NB4 (cell line): ENCODE data around the gene UPP2.
A peak's percentile ranks its signal among the peaks of the same experiment; 100 is the strongest.

Experiments used
- DNase-seq: peaks from one replicate; pipeline ENCODE4 v3.0.0; 2010; ENCODE audit warnings: low read depth
- H3K4me3 ChIP-seq: one replicate; pipeline ENCODE4 v1.5.1; 2011; ENCODE audit warnings: mild to moderate bottlenecking, low read depth, low read length, moderate library complexity
- MYC ChIP-seq: IDR thresholded peaks from 2 replicates; pipeline ENCODE4 v1.6.1; 2011; ENCODE audit warnings: low read depth, low read length
- POLR2A ChIP-seq: IDR thresholded peaks from 2 replicates; pipeline ENCODE4 v1.6.1; 2011; ENCODE audit warnings: mild to moderate bottlenecking; ENCODE audit not compliant: insufficient read length; ENCODE audit errors: extremely low read depth
- TF ChIP-seq, protein P1 (sequence below): IDR thresholded peaks from one replicate; pipeline ENCODE4 v1.5.1; 2012; ENCODE audit warnings: low read depth, low read length
- TF ChIP-seq, protein P2 (sequence below): IDR thresholded peaks from 2 replicates; pipeline ENCODE4 v1.6.1; 2011; ENCODE audit warnings: low read depth, low read length

Gene UPP2

DNA sequence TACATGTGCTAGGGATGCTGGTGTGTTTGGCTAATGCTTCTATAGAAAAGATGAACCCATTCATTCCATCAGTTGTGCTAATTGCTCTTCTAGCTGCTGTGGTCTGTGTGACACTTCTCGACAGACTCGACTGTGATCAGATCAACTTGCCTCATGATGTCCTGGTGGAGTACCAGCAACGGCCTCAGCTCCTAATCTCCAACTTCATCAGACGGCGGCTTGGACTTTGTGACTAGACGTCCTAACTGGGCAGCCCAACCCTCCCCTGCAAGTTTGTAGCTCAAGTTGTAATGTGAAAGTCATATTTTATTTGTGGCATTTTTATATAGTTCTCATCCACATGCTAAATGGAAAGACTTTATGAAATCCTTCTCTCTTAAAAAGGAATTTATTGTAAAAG is 33.0 kb downstream of the UPP2 start:
- DNase-seq: no peak
- H3K4me3 ChIP-seq: no peak overlapping the region
- TF ChIP-seq, protein P1, sequence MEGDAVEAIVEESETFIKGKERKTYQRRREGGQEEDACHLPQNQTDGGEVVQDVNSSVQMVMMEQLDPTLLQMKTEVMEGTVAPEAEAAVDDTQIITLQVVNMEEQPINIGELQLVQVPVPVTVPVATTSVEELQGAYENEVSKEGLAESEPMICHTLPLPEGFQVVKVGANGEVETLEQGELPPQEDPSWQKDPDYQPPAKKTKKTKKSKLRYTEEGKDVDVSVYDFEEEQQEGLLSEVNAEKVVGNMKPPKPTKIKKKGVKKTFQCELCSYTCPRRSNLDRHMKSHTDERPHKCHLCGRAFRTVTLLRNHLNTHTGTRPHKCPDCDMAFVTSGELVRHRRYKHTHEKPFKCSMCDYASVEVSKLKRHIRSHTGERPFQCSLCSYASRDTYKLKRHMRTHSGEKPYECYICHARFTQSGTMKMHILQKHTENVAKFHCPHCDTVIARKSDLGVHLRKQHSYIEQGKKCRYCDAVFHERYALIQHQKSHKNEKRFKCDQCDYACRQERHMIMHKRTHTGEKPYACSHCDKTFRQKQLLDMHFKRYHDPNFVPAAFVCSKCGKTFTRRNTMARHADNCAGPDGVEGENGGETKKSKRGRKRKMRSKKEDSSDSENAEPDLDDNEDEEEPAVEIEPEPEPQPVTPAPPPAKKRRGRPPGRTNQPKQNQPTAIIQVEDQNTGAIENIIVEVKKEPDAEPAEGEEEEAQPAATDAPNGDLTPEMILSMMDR: no peak
- TF ChIP-seq POLR2A: no peak
- TF ChIP-seq, protein P2, sequence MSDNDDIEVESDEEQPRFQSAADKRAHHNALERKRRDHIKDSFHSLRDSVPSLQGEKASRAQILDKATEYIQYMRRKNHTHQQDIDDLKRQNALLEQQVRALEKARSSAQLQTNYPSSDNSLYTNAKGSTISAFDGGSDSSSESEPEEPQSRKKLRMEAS: no peak
- no peak for TF ChIP-seq MYC

DNA sequence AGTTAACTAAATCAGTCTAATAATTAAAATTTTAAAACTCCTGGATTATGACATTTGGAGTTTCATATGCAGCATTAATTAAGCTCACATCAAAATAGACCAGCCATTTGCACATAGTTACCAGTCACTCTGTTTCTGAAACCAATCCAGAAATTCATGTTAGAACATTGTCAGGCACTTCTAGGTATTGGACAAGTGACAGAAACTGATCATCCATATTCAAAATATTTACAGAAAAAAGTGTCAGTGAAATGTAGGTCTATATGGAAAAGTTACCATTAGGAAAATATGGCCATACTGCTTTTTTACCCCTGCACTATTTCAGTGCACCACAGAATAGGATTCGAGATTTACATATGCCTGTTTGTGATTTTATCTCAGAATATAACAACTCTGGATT is 33.4 kb downstream of the UPP2 start:
- TF ChIP-seq POLR2A: no peak
- TF ChIP-seq, protein P2: no peak
- TF ChIP-seq, protein P1: no peak
- no peak overlapping the region for H3K4me3 ChIP-seq
- DNase-seq: no peak

DNA sequence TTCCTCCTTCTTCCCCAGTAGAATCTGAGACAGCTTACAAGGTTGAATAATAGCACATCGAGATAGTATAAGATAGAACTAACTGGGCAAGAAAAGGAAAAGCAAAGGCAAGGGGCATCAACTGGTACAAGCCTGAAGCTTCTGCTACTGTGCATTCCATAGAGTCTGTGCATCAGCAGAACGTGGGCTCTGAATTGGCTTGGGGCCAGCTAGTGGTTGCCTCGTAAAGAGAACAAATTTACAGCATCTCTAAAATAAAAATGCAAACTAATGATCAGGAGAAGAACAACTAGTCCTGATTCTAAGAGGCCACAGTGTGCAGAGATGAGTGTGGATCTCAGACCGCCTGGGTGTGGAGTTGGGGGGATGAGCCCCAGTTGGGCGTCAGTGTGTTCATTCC is 36.6 kb downstream of the UPP2 start:
- TF ChIP-seq, protein P2: no peak
- TF ChIP-seq, protein P1: no peak
- TF ChIP-seq MYC: no peak
- H3K4me3 ChIP-seq: no peak overlapping the region
- DNase-seq: no peak

DNA sequence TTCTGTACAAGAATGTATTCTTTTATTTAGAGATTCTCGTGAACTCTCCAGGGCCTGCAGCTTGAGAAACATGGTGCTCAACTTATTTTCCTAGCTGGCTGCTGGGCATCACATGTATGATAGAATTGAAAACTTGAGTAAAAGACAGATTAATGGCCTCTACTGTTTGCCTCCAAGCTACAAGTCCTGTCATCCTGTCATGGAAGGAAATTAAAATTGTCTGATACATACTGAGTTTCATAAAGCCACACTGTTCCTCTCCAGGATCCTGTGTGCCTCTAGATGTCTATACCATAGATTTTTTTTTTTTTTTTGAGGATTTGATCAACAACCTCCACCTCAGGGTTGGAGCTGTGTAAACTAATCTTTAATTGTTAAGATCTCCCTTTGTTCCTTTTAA is 38.5 kb downstream of the UPP2 start:
- no peak for TF ChIP-seq MYC
- TF ChIP-seq, protein P2: no peak
- no peak for TF ChIP-seq POLR2A
- TF ChIP-seq, protein P1: no peak
- no peak for DNase-seq
- no peak overlapping the region for H3K4me3 ChIP-seq

DNA sequence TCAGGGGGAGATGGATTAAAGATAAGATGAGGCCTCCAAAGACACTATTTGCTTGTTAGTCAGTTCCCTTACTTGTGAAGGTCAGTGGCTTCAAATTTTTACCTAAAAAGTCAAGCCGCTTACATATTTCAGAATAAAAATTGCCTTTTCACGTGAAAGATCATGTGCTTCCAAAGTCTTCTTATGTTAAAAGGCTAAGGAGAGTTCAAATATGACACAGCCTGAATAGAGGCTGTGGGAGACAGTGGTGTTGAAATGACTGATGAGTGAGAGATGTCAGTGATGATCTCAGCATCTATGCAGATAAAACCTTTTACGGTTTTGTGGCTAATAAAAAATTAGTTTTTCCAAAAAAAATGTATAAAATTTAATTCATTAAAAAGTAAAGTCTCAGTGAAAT is 40.5 kb downstream of the UPP2 start:
- peak overlapping the region; percentile 19 for H3K4me3 ChIP-seq
- TF ChIP-seq, protein P1: no peak
- TF ChIP-seq POLR2A: no peak
- TF ChIP-seq, protein P2: peak; percentile 84
- TF ChIP-seq MYC: no peak
- peak; percentile 90 for DNase-seq
